Mucosa of stomach (tissue), 1 donor: ENCODE results near the gene PSMC2.
A peak's percentile ranks its signal among the peaks of the same experiment; 100 is the strongest.

Source experiments
- H3K27me3 ChIP-seq: one replicate; pipeline ENCODE4 v1.7.0; 2013; ENCODE audit warnings: mild to moderate bottlenecking, low read length; ENCODE audit not compliant: control insufficient read depth, insufficient read depth
- H3K36me3 ChIP-seq: one replicate; pipeline ENCODE4 v1.7.0; 2013; ENCODE audit warnings: low read length; ENCODE audit not compliant: control insufficient read depth, insufficient read depth
- H3K4me1 ChIP-seq: one replicate; pipeline ENCODE4 v1.7.0; 2013; ENCODE audit warnings: mild to moderate bottlenecking, low read length; ENCODE audit not compliant: control insufficient read depth, insufficient read depth
- H3K4me3 ChIP-seq: one replicate; pipeline ENCODE4 v1.7.0; 2013; ENCODE audit warnings: low read length
- H3K9ac ChIP-seq: one replicate; pipeline ENCODE4 v1.7.0; 2013; ENCODE audit warnings: mild to moderate bottlenecking, low read length, moderate library complexity
- H3K9me3 ChIP-seq: one replicate; pipeline ENCODE4 v1.7.0; 2013; ENCODE audit warnings: mild to moderate bottlenecking, low read length, moderate library complexity; ENCODE audit not compliant: control insufficient read depth
- donor health status: Pancreatic carcinoma.

PSMC2 gene

GRCh38 chr7:103347507-103348267, at the start of gene PSMC2:
Gene PSMC2, plus strand, starts transcription at chr7:103347643. Its CDS starts 69 bp downstream, at chr7:103347712.
- Histone ChIP-seq H3K9me3 (no peaks in the 10 kb centered on the region), H3K4me3 (peak within 1 kb of the TSS; percentile 64), H3K36me3 (no peaks in the 10 kb centered on the region), H3K9ac (peak within 1 kb of the TSS; percentile 85), H3K4me1 (no peaks in the 10 kb centered on the region), H3K27me3 (no peaks in the 10 kb centered on the region)

GRCh38 chr7:103297837-103298179, 49.6 kb upstream of the PSMC2 start:
- Histone ChIP-seq H3K9ac (peak overlapping the region; percentile 85), H3K36me3 (no peaks in the 10 kb centered on the region), H3K9me3 (no peaks in the 10 kb centered on the region), H3K27me3 (no peaks in the 10 kb centered on the region), H3K4me3 (peak overlapping the region; percentile 60), H3K4me1 (peaks cover 11% of the 10 kb centered on the region)

- no peaks in the 10 kb centered on the region for H3K36me3 ChIP-seq
- no peaks in the 10 kb centered on the region for H3K27me3 ChIP-seq
- peaks cover 11% of the 10 kb centered on the region for H3K4me1 ChIP-seq
- H3K4me3 ChIP-seq = no peak overlapping the region
- H3K9me3 ChIP-seq = no peaks in the 10 kb centered on the region
- H3K9ac ChIP-seq = no peak overlapping the region
Observed at GRCh38 chr7:103299660-103300059, 47.8 kb upstream of the PSMC2 start.

DNA sequence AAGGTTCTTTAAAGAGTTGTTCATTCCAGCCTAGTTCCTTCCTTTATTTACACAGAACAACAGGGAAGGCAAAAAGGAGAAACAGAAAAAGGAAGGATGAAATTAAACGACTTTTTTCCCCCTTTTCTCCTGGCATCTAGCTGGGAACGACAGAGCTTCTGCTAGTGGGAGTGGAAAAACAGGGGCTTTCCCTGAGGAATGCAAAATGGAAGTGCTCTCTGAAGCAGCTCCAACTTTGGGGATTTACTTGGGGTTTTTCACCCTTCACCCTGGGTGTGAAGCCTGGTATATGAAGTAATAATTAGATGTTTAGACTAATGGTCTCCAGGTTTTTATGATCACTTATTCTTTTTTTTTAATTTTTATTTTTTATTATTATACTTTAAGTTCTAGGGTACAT, 46.0 kb upstream of the PSMC2 start:
- H3K4me3 ChIP-seq = no peak overlapping the region
- H3K4me1 ChIP-seq = peaks cover 11% of the 10 kb centered on the region
- no peaks in the 10 kb centered on the region for H3K9me3 ChIP-seq
- H3K27me3 ChIP-seq = no peaks in the 10 kb centered on the region
- no peaks in the 10 kb centered on the region for H3K36me3 ChIP-seq
- H3K9ac ChIP-seq = no peak overlapping the region

DNA sequence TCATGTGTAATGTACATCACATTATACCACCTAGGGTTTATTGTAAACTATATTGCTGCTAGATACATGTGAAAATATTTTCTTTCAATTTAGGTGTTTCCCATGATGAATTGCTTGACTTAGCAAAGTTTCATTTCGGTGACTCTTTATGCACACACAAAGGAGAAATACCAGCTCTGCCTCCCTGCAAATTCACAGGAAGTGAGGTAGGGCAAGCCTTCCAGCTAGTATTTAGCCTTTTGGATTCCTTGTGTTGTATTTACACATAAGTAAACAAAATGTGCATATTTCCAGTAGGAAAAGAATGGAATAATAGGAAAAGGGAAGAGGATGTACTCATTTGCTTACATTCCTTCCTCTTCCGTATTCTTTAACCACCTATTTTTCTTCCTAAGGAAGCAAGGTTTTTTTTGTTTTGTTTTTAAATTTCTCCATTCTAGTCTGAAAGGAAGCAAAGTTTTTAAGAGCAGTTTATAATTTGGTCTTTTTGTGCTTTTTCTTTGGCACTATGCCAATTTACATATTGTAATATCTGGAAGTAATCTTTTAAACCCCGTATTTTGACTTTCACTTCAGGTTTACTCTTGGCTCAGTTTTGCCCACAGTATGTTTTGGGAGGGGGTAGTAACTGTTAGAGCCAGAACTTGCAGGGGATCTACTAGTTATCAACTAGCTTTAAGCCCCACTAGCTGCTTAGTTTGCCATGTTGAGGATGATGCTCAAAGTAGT, 39.8 kb upstream of the PSMC2 start:
- H3K27me3 ChIP-seq = no peaks in the 10 kb centered on the region
- H3K9ac ChIP-seq = no peak overlapping the region
- H3K4me3 ChIP-seq = no peak overlapping the region
- no peaks in the 10 kb centered on the region for H3K4me1 ChIP-seq
- H3K36me3 ChIP-seq = no peaks in the 10 kb centered on the region
- no peaks in the 10 kb centered on the region for H3K9me3 ChIP-seq

GRCh38 chr7:103314852-103315251, 32.6 kb upstream of the PSMC2 start:
- no peaks in the 10 kb centered on the region for H3K36me3 ChIP-seq
- no peaks in the 10 kb centered on the region for H3K27me3 ChIP-seq
- H3K4me3 ChIP-seq = no peak overlapping the region
- no peak overlapping the region for H3K9ac ChIP-seq
- no peaks in the 10 kb centered on the region for H3K4me1 ChIP-seq
- H3K9me3 ChIP-seq = no peaks in the 10 kb centered on the region

DNA sequence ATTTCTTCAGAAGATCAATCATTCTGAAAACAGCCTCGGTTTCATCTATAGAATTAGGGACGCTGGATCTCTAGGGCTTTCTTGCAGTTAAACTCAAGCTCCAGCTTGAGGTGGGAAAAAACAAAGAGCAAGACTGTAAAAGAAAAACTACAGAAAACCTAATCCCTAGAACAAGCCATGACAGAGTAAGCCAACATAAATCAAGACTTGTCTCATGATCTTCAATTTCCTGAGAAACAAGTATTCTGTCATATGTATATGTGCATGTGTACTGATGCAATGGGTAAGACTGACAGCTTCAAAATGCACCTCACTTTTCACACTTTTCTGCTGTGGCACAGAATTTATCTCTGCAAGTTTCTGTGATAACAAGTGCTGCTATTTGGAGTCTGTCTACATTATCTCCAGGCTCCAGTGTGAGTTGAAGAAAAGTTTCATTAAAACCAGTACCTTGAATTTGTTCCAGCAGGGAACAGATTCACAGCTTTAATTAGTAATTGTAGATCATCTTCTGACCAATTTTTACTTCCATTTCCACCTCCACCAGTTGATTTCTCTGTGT, 31.0 kb upstream of the PSMC2 start:
- Histone ChIP-seq H3K4me3 (no peak overlapping the region), H3K9me3 (no peaks in the 10 kb centered on the region), H3K9ac (no peak overlapping the region), H3K4me1 (no peaks in the 10 kb centered on the region), H3K27me3 (no peaks in the 10 kb centered on the region), H3K36me3 (no peaks in the 10 kb centered on the region)

- Histone ChIP-seq H3K36me3 (no peaks in the 10 kb centered on the region), H3K4me3 (no peak overlapping the region), H3K9ac (no peak overlapping the region), H3K9me3 (no peaks in the 10 kb centered on the region), H3K27me3 (no peaks in the 10 kb centered on the region), H3K4me1 (no peaks in the 10 kb centered on the region)
Observed at GRCh38 chr7:103317009-103317408, 30.4 kb upstream of the PSMC2 start.

DNA sequence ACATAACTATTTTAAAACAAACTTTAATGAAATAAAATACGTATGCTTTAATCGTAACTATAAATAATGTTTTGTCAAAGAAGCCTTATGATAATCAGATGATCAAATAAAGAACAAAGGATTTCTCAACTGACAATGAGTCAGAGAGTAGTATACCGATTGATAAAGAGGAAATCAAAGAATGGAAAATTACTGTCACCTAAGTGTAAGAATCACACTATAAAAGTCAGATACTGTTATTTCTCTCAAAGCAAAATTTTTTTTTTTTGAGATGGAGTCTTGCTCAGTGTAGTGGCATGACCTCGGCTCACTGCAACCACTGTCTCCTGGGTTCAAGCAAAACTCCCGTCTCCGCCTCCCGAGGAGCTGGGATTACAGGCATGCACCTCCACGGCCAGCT, 21.7 kb upstream of the PSMC2 start:
- Histone ChIP-seq H3K9ac (no peak overlapping the region), H3K4me3 (no peak overlapping the region), H3K27me3 (no peaks in the 10 kb centered on the region), H3K9me3 (no peaks in the 10 kb centered on the region), H3K4me1 (no peaks in the 10 kb centered on the region), H3K36me3 (peaks cover 5% of the 10 kb centered on the region)

DNA sequence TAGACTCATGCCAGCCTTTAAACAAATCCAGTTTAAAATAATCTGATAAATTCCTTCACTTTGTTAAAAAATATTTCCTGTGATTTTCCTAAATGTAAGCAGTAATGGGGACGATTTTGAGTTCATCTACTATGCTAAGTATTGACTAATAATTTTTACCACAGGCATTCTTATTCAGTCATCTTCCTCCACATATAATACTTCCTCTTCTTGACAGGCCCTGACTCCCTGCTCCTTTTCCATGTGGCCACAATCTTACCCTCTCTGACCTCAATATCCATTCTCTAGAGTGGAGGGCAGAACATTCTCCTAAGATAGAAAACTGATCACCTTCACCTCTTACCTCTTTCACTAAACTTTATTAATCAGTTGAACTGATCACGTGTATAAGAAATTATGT, 10.7 kb upstream of the PSMC2 start:
- H3K4me3 ChIP-seq = no peak overlapping the region
- no peak overlapping the region for H3K9ac ChIP-seq
- no peaks in the 10 kb centered on the region for H3K27me3 ChIP-seq
- no peaks in the 10 kb centered on the region for H3K4me1 ChIP-seq
- no peaks in the 10 kb centered on the region for H3K9me3 ChIP-seq
- peaks cover 3% of the 10 kb centered on the region for H3K36me3 ChIP-seq

- no peak overlapping the region for H3K4me3 ChIP-seq
- H3K9ac ChIP-seq = no peak overlapping the region
- H3K9me3 ChIP-seq = no peaks in the 10 kb centered on the region
- no peaks in the 10 kb centered on the region for H3K27me3 ChIP-seq
- no peaks in the 10 kb centered on the region for H3K4me1 ChIP-seq
- peaks cover 3% of the 10 kb centered on the region for H3K36me3 ChIP-seq
Observed at GRCh38 chr7:103338864-103339263, 8.6 kb upstream of the PSMC2 start.

- Histone ChIP-seq H3K9me3 (no peaks in the 10 kb centered on the region), H3K27me3 (no peaks in the 10 kb centered on the region), H3K36me3 (peaks cover 3% of the 10 kb centered on the region), H3K9ac (no peak overlapping the region), H3K4me3 (no peak overlapping the region), H3K4me1 (no peaks in the 10 kb centered on the region)
Observed at GRCh38 chr7:103341466-103341865, 6.0 kb upstream of the PSMC2 start.
